ENCODE measurements around the gene MBNL1.
"Not testable (repeated sequence)": the region's sequence is repeated elsewhere in the genome, so short reads cannot be mapped to it uniquely, and the experiment has no call there.

Gene MBNL1

GRCh38 chr3:152379415-152380042 lies 110.8 kb downstream of the MBNL1 start:
- DNase-seq (ENCODE audit: low spot score): no peak

- DNase-seq (ENCODE audit: low spot score): no peak
These were observed 111.3 kb downstream of the MBNL1 start for GRCh38 chr3:152380043-152380442.

- no peak for DNase-seq (ENCODE audit: low spot score)
These were observed 113.2 kb downstream of the MBNL1 start for GRCh38 chr3:152381881-152382295.

GRCh38 chr3:152382312-152383135 lies 113.8 kb downstream of the MBNL1 start:
- DNase-seq (ENCODE audit: low spot score): no peak

- DNase-seq (ENCODE audit: low spot score): no peak
These were observed 114.4 kb downstream of the MBNL1 start for GRCh38 chr3:152383136-152383606.

- DNase-seq (ENCODE audit: low spot score): no peak
These were observed 115.7 kb downstream of the MBNL1 start for GRCh38 chr3:152384412-152384811.

- DNase-seq (ENCODE audit: low spot score): no peak
These were observed 117.0 kb downstream of the MBNL1 start for GRCh38 chr3:152385761-152386160.

GRCh38 chr3:152386208-152386607 lies 117.5 kb downstream of the MBNL1 start:
- DNase-seq (ENCODE audit: low spot score): no peak

- DNase-seq (ENCODE audit: low spot score): no peak
These were observed 119.9 kb downstream of the MBNL1 start for GRCh38 chr3:152388631-152389030.

- no peak for DNase-seq (ENCODE audit: low spot score)
These were observed 120.7 kb downstream of the MBNL1 start for GRCh38 chr3:152389316-152389934.

- no peak for DNase-seq (ENCODE audit: low spot score)
These were observed 121.9 kb downstream of the MBNL1 start for GRCh38 chr3:152390647-152391046.

- DNase-seq (ENCODE audit: low spot score): no peak
These were observed 122.9 kb downstream of the MBNL1 start for GRCh38 chr3:152391671-152392070.

GRCh38 chr3:152392272-152392880 lies 123.6 kb downstream of the MBNL1 start:
- no peak for DNase-seq (ENCODE audit: low spot score)

GRCh38 chr3:152394246-152394645 lies 125.5 kb downstream of the MBNL1 start:
- DNase-seq (ENCODE audit: low spot score): no peak

GRCh38 chr3:152395764-152396163 lies 127.0 kb downstream of the MBNL1 start:
- no peak for DNase-seq (ENCODE audit: low spot score)

GRCh38 chr3:152396867-152397266 lies 128.1 kb downstream of the MBNL1 start:
- no peak for DNase-seq (ENCODE audit: low spot score)

- not testable (repeated sequence) for DNase-seq (ENCODE audit: low spot score)
These were observed 128.6 kb downstream of the MBNL1 start for GRCh38 chr3:152397348-152397747.

GRCh38 chr3:152398495-152398894 lies 129.8 kb downstream of the MBNL1 start:
- DNase-seq (ENCODE audit: low spot score): no peak

GRCh38 chr3:152399374-152399773 lies 130.6 kb downstream of the MBNL1 start:
- no peak for DNase-seq (ENCODE audit: low spot score)

- DNase-seq (ENCODE audit: low spot score): no peak
These were observed 132.2 kb downstream of the MBNL1 start for GRCh38 chr3:152400887-152401286.

GRCh38 chr3:152402695-152403451 lies 134.1 kb downstream of the MBNL1 start:
- DNase-seq (ENCODE audit: low spot score): no peak

GRCh38 chr3:152403632-152404066 lies 134.9 kb downstream of the MBNL1 start:
- no peak for DNase-seq (ENCODE audit: low spot score)
